Activated naive CD4-positive, alpha-beta T cell treated with Interleukin-2 at 50 U/mL for 16 hours (primary cell): ENCODE results near the gene OTP.
"Not testable (repeated sequence)": the region's sequence is repeated elsewhere in the genome, so short reads cannot be mapped to it uniquely, and the experiment has no call there.

ENCODE experiments used
- DNase-seq: peaks from one replicate; pipeline ENCODE4 v3.0.0-alpha.2; 2020

Gene OTP

GRCh38 chr5:77599679-77600078 lies 38.8 kb downstream of the OTP start:
- no peak for DNase-seq

GRCh38 chr5:77590347-77590746 lies 48.2 kb downstream of the OTP start:
- no peak for DNase-seq

GRCh38 chr5:77588175-77588574 lies 50.3 kb downstream of the OTP start:
- DNase-seq: no peak

- no peak for DNase-seq
Measured at GRCh38 chr5:77586101-77586500, 52.4 kb downstream of the OTP start.

GRCh38 chr5:77582143-77582542 lies 56.4 kb downstream of the OTP start:
- not testable (repeated sequence) for DNase-seq
